GM13976 (cell line): ENCODE data around the gene SELENOS.

ENCODE experiments used
- DNase-seq: peaks from one replicate; pipeline ENCODE4 v3.0.0; 2012; ENCODE audit warnings: low spot score
- CTCF ChIP-seq: IDR thresholded peaks from 2 replicates; pipeline ENCODE4 v1.5.1; 2012; ENCODE audit warnings: borderline replicate concordance, mild to moderate bottlenecking; ENCODE audit not compliant: insufficient read depth; ENCODE audit errors: extremely low read depth, missing control alignments, control extremely low read depth
- in situ Hi-C: fragments of 300-500 bp; cut with MboI; formaldehyde crosslinking; loops from one replicate; pipeline ENCODE4 v1.12.0; 2022; ENCODE audit warnings: low sequenced_read_pairs, mixed read lengths, inconsistent platforms; ENCODE audit not compliant: unreplicated experiment

Gene SELENOS

DNA sequence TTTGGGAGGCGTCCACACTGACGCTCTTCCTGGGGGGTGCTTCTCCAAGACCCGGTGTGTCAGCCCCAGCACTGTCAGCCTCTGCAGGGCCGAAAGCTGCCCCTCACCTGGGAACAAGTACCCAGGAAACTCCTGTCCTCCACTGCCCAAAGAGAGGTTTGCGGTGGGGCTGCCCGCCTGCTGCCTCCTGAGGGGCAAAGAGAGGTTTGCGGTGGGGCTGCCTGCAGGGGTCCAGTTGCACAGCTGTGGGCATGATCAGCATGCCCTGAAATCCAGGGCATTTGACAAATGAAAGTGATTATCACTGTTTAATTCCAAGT is 32.8 kb upstream of the SELENOS start:
- no peak for DNase-seq
- in situ Hi-C loops, result no loop called here
- TF ChIP-seq CTCF, result no peak

DNA sequence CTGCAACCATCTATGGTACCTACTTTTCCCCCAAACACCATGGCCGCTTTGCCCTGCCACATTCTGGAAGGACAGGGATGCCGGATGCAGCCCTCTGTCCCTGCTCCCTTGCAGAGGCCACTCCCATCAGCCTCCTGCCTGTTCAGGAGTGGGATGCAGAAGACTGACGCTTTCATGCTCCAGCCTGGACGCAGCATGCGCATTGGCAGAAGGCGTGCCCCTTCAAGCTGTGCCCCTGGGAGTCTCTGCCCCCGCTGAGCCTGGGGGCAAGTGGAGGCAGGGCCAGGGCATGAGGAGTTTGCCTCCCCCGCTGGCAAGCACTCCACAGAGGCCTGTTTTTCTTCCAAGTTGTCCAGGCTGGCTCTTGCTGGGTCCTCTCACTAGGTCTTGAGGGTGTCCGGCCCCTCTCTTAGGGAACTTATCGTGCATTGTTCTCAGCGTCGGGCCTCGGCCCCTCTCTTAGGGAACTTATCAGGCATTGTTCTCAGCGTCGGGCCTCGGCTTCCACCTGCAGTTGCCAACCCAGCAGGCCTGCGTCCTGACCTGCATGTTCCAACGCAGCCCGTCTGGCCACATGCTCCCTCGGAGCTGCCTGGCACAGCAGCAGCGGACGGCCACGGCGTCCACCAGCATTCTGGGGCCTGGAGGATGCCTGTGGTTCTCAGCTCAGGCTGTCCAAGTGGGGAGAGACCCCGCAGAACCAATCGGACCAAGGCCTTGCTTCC is 32.3 kb upstream of the SELENOS start:
- in situ Hi-C loops, result no loop called here
- no peak for DNase-seq
- no peak for TF ChIP-seq CTCF

DNA sequence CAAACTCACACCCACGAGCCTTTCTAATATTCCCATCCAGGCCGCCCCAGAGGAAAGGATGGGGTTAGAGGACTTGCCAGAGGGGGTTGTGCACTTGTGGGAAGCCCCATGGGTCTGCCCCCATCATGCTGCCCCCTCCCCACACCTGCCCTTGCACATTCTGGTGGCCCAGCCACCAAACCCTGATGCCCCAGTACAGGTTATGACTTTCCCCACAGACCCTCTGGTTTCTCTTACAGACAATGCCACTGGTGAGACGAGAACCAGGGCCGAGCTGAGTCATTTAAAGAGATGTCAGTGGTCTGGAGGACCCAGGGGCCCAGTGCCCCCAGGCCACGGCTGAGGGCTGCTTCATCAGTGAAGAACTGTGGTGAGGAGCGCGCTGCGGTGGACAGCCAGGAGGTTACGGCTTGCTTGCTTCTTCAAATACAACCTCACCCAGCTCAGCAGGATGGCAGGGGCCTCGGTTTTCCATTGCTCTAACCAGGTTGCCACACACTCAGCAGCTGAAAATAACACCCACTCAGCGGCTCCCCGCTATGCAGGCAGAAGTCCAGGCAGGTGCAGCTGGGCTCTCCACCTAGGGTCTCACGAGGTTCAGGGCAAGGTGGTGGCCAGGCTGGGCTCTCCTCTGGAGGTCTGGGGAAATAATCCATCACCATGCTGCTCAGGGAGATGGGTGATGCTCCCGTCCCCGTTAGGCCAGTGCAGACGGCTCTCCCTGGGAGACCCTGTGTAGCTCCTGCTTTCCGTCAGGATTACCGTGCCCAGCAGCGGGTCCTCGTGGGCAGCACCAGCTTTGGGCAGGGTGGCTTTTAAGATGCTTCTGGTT is 31.5 kb upstream of the SELENOS start:
- TF ChIP-seq CTCF, result no peak
- in situ Hi-C loops, result no loop called here
- no peak for DNase-seq

- no peak for TF ChIP-seq CTCF
- in situ Hi-C loops, result no loop called here
- no peak for DNase-seq
Observed at GRCh38 chr15:101307897-101308603, 30.8 kb upstream of the SELENOS start.

GRCh38 chr15:101307048-101307896 is 30.0 kb upstream of the SELENOS start:
- in situ Hi-C loops, result no loop called here
- no peak for DNase-seq
- no peak for TF ChIP-seq CTCF
